Measurements from ENCODE around the gene KRTAP6-2.

The KRTAP6-2 gene

GRCh38 chr21:30598802-30599201, at the start of gene KRTAP6-2:
Gene KRTAP6-2 (minus strand): TSS chr21:30598902. CDS start chr21:30598874, 28 bp downstream.
- no peak for DNase-seq (ENCODE audit: low read depth)

GRCh38 chr21:30646904-30647414, 48.3 kb upstream of the KRTAP6-2 start:
- DNase-seq (ENCODE audit: low read depth), result no peak

- no peak for DNase-seq (ENCODE audit: low read depth)
Observed at GRCh38 chr21:30642564-30642963, 43.9 kb upstream of the KRTAP6-2 start, which contains the start of gene KRTAP20-3. Gene KRTAP20-3 (plus strand): TSS chr21:30642864.

- no peak for DNase-seq (ENCODE audit: low read depth)
Observed at GRCh38 chr21:30638686-30639085, 40.0 kb upstream of the KRTAP6-2 start.

GRCh38 chr21:30634906-30635305, 36.2 kb upstream of the KRTAP6-2 start, which contains the start of gene KRTAP20-2:
Gene KRTAP20-2 (plus strand): TSS chr21:30635206. CDS start chr21:30635264, 58 bp downstream.
- DNase-seq (ENCODE audit: low read depth), result no peak

- DNase-seq (ENCODE audit: low read depth), result no peak
Observed at GRCh38 chr21:30629200-30629599, 30.5 kb upstream of the KRTAP6-2 start.

- DNase-seq (ENCODE audit: low read depth), result no peak
Observed at GRCh38 chr21:30628109-30628508, 29.4 kb upstream of the KRTAP6-2 start.

- no peak for DNase-seq (ENCODE audit: low read depth)
Observed at GRCh38 chr21:30625449-30626165, 26.9 kb upstream of the KRTAP6-2 start.

- DNase-seq (ENCODE audit: low read depth), result no peak
Observed at GRCh38 chr21:30623362-30623761, 24.7 kb upstream of the KRTAP6-2 start.

GRCh38 chr21:30620522-30620921, 21.8 kb upstream of the KRTAP6-2 start, which contains the start of gene KRTAP20-4:
Gene KRTAP20-4 (plus strand): TSS chr21:30620627.
- no peak for DNase-seq (ENCODE audit: low read depth)

GRCh38 chr21:30620080-30620479, 21.4 kb upstream of the KRTAP6-2 start:
- DNase-seq (ENCODE audit: low read depth), result no peak

- no peak for DNase-seq (ENCODE audit: low read depth)
Observed at GRCh38 chr21:30616125-30616524, 17.4 kb upstream of the KRTAP6-2 start, which contains the start of gene KRTAP20-1. Gene KRTAP20-1 (plus strand): TSS chr21:30616425. CDS start chr21:30616455, 30 bp downstream.

- no peak for DNase-seq (ENCODE audit: low read depth)
Observed at GRCh38 chr21:30615199-30615598, 16.5 kb upstream of the KRTAP6-2 start.

GRCh38 chr21:30613836-30614235, 15.1 kb upstream of the KRTAP6-2 start, which contains the start of gene KRTAP6-1:
Gene KRTAP6-1 (minus strand): TSS chr21:30613930. CDS start chr21:30613904, 26 bp downstream.
- DNase-seq (ENCODE audit: low read depth), result no peak

- no peak for DNase-seq (ENCODE audit: low read depth)
Observed at GRCh38 chr21:30612132-30612531, 13.4 kb upstream of the KRTAP6-2 start.

- no peak for DNase-seq (ENCODE audit: low read depth)
Observed at GRCh38 chr21:30605968-30606367, 7.3 kb upstream of the KRTAP6-2 start.

- DNase-seq (ENCODE audit: low read depth), result no peak
Observed at GRCh38 chr21:30600787-30601186, 2.1 kb upstream of the KRTAP6-2 start, which contains the start of gene KRTAP22-1. Gene KRTAP22-1 (plus strand): TSS chr21:30601087.

GRCh38 chr21:30592140-30592539, 6.6 kb downstream of the KRTAP6-2 start, which contains the start of gene KRTAP6-3:
Gene KRTAP6-3 (plus strand): TSS chr21:30592440. CDS start chr21:30592446, 6 bp downstream.
- no peak for DNase-seq (ENCODE audit: low read depth)

GRCh38 chr21:30590297-30590696, 8.4 kb downstream of the KRTAP6-2 start, which contains the start of gene KRTAP22-2:
Gene KRTAP22-2 (minus strand): TSS chr21:30590397.
- no peak for DNase-seq (ENCODE audit: low read depth)

- DNase-seq (ENCODE audit: low read depth), result no peak
Observed at GRCh38 chr21:30582870-30583269, 15.8 kb downstream of the KRTAP6-2 start.

- no peak for DNase-seq (ENCODE audit: low read depth)
Observed at GRCh38 chr21:30580132-30580531, 18.6 kb downstream of the KRTAP6-2 start.

GRCh38 chr21:30579346-30579745, 19.4 kb downstream of the KRTAP6-2 start:
- no peak for DNase-seq (ENCODE audit: low read depth)

- no peak for DNase-seq (ENCODE audit: low read depth)
Observed at GRCh38 chr21:30577766-30578165, 20.9 kb downstream of the KRTAP6-2 start.

Measured in activated T-cell treated with anti-CD3 and anti-CD28 coated beads for 1 hour (primary cell).